ENCODE data around the gene WFIKKN1.
"Not testable (repeated sequence)": the region's sequence is repeated elsewhere in the genome, so short reads cannot be mapped to it uniquely, and the experiment has no call there.

Gene WFIKKN1

DNA sequence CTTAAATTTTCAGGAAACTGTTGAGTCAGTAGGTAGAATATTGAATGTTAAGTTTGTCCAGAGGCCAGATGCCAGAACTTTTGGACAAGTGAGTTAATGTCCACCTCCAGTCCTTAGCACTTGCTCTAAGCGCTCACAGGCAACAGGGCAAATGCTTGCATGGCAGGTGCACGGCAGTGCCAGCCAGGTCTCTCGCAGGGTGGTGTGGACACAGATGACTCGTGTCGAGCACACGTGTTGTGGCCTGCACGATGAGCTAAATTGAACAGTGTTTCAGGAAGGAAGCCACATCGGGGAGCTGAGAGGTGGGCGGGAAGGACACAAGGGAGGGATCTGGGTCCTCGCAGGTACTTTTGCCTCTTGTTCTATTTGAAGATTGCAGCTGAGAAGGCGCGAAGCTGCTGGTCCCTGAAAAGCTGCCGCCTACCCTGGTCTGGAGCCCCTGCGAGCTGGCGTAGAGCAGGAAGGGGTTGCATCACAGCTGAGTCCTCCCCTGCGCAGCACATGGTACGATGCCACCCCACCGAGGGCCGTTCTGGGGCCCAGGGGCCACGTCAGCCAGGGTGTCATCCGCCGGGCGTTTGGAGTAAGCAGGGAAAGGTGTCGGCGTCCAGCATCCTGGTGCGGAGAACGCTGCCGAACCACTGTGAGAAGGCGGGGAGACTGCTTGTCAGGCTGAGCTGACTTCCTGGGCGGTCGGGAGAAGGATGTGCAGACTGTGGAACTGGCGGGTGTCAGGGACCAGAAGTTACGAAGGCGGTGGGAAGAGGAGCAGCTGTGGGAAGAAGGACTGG lies 34.6 kb upstream of the WFIKKN1 start:
- no peak for DNase-seq

DNA sequence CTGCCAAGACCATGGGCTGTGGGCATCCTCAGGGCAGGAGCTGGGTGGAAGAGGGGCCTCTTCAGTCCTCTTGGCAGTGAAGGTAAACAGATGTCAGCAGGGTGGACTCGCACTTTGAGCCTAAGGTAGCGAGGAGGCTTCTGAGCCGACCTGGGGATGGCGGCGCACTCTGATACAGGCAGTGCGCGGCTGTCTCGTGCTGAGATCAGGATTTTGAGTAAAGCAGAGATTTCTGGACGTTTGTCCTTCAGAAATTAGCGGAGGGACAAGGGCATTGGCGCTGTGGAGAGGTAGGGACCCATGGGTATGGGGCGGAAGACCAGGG lies 34.1 kb upstream of the WFIKKN1 start:
- no peak for DNase-seq

- DNase-seq, result not testable (repeated sequence)
Measured at GRCh38 chr16:597655-598054, 33.1 kb upstream of the WFIKKN1 start.

GRCh38 chr16:598823-599739 lies 31.7 kb upstream of the WFIKKN1 start:
- DNase-seq, result no peak

DNA sequence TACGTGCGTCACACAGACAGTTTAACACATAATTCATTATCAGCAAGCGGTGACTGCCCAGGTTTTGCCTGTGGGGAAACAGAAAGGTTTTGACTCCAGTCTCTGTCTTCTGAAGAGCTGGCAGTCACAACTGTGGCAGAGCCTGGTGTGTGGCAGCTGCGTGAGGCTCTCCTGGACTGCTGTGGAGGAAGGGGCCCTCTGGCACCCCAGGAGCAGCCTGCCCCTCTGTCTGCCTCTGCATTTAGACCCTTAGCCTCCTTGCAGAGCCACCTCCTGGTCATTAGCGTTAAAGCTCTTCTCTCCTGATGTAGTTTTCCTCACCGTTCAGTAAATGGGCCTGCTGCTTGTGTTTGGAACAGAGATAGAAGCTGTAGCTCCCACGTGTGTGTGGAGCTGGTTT lies 30.0 kb upstream of the WFIKKN1 start:
- DNase-seq, result no peak

- DNase-seq, result no peak
Measured at GRCh38 chr16:603933-604332, 26.9 kb upstream of the WFIKKN1 start.

DNA sequence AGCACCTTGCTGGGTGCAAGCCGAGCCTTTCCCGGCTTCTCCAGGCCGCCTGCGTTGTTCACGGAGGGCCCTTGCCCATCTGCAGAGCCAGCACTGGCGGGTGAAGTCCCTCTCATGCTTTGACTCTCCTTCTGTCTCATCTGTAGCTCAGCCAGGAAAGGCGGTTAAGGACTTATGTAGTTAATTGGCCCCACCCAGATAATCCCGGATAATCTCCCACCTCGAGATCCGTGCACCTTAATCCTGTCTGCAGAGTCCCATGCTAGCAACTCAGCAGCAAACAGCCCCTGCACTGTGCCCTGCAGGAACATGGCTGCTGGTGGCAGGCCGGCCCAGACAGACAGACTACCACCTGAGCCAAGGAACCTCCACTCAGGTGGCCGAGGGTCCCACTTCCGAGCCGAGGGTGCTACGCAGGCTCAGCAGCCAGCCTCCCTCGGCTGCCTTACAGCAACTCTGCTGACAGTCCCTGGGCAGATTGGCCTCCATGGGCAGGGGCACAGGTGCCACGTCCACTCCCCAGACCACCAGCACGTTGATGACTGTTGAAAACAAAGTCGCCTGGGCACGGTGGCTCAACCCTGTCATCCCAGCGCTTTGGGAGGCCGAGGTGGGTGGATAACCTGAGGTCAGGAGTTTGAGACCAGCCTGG lies 24.0 kb upstream of the WFIKKN1 start:
- no peak for DNase-seq

DNA sequence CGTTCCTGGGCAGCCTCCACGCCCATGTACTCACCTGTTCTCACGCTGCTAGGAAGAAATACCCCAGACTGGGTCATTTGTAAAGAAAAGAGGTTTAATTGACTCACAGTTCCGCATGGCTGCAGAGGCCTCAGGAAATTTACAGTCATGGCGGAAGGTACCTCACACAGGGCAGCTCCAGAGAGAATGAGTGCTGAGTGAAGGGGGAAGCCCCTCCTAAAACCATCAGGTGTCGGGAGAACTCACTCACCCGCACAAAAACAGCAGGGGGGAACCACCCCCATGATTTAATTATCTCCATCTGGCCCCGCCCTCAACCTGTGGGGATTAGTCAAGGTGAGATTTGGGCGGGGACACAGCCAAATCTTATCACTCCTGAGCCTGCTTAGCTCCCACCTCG lies 22.8 kb upstream of the WFIKKN1 start:
- DNase-seq, result no peak

DNA sequence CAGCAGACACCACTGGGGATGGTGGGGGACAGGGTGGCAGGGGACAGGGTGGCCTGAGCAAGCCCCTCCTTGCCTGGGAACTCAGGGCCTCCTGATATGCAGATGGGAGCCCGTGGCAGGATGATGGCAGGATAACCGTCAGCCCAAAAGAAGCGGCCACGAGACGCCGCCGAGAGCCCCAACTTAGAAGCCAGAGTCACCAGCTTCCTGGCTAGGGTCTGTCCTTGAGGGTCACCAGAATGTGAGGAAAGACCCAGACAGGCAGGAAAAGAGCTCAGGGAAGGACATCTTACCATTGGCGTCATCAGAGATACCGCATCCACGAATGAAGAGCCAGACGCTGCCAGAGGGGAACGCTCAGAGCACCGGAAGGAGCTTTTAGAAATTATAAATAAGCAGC lies 21.5 kb upstream of the WFIKKN1 start:
- no peak for DNase-seq

GRCh38 chr16:609984-610383 lies 20.8 kb upstream of the WFIKKN1 start:
- DNase-seq, result no peak

- DNase-seq, result no peak
Measured at GRCh38 chr16:610513-611381, 20.0 kb upstream of the WFIKKN1 start.

- DNase-seq, result no peak
Measured at GRCh38 chr16:615122-615521, 15.7 kb upstream of the WFIKKN1 start.

DNA sequence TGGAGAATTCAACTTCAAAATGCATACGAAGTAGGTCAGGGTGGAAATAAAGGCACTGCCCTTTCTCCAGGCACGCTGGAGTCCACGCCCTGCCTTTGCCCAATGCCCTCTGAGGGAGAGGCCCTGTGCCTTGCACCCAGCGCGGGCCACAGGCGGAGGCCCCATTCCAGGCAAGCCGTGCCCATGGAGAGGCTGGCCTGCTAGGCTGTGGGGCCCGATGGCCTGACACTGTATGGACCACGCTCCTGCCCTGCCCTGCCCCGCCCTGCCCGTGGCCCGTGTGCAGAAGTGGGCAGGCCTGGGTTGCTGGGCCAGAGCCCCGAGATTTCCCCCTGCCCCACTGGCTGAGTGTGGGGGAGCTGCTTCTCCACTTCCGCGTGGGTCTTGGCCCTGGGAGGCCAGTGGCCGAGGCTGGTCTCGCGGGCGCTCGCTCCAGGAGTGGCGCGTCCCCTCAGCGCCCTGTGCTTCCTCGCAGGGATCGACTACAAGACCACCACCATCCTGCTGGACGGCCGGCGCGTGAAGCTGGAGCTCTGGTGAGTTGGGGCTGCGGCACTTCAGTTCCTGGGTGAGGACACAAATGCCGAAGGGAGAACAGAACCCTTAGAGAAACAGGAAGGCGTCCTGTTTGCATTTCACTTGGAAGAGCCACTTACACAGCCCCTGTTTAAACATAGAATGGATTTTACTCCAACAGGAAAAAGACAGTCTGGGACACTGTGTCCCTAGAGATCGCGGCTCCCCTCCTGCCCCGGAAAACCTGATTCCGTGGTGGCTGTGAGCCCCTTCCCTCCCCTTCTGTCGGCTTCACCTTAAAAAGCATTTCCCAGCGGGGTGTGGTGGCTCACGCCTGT lies 13.8 kb upstream of the WFIKKN1 start:
- DNase-seq, result no peak

- DNase-seq, result no peak
Measured at GRCh38 chr16:617855-618254, 12.9 kb upstream of the WFIKKN1 start.

DNA sequence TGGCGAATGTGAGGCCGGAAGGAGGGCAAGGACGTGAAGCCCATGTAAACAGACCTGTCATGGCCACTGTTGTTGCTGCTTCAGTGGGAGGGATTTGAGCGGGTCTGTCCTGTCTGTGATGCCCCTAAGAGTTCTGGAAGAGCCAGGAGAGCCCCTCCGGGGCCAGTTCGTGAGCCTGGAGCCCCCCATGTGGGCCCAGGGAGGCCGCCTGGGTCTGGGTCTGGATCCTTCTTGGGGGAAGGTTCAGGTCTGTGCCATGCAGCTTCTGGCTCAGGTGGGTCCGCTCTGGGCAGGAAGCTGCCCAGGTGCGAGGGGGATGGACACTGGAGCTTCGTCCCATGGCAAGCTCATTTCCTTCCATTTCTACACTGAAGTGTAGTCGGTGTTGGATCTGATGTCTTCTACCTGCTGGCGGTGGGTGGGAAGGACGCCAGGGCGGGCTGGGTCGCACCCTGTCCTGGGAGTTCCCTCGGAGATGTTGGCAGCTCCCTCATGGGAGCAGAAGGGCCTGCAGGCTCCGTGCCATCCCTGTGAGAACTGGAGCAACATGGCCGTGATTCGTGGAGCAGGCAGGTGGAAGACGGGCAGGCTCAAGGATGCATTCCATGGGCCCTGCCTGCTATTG lies 11.2 kb upstream of the WFIKKN1 start:
- DNase-seq, result no peak

- no peak for DNase-seq
Measured at GRCh38 chr16:620700-621525, 9.9 kb upstream of the WFIKKN1 start.

GRCh38 chr16:621526-622105 lies 9.2 kb upstream of the WFIKKN1 start:
- DNase-seq, result no peak

DNA sequence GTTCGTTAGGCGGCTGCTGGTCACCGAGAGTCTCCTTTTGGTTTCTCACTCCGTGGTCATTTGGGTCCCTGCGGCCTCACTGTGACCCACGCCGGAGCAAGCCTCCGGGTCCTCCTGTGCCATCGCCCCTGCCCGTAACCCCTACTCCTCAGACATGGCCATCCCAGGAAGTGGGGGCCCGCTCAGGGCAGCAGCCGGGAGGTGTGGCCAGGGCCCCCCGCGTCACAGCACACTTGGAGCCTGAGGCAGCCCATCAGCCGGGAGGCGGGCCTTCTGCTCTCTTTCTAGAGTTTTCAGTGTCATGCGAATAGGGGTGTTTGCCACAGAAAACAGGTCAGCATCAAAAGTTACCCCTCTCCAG lies 7.9 kb upstream of the WFIKKN1 start:
- DNase-seq, result no peak

DNA sequence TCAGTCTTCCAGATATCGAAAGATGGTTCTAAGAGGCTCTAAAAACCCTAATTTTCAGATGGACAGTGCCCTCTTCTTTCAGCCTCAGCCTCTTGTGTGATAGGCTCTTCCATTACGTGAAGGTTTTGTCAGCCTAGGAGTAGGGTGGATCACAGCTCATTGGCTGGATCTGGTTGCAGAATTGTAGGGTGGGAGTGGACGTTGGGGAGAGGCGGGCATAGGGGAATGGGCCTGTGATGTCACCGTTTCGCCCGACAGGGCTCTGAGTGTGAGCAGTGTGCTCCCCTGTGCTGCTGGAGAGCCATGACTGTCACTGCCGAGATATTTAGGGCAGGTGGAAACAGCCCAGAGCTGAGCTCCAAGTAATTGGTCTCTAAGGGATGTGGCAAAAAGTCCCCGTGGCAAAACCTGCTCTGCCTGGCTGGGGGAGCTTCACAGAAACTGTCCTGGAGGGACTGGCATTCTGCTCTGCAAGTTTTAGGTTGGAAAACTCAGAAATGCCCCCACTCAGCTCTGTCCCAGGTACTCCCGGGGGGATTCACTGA lies 6.2 kb upstream of the WFIKKN1 start:
- no peak for DNase-seq

All from right forelimb (tissue), 1 donor.